ENCODE results near the gene MLC1.

MLC1 gene

GRCh38 chr22:50039669-50040443 lies 45.4 kb downstream of the MLC1 start:
- H3K9ac ChIP-seq (ENCODE audit: low read length) = no peak overlapping the region
- H3K4me1 ChIP-seq (ENCODE audit: insufficient read depth, low read length) = no peaks in the 10 kb centered on the region
- no peaks in the 10 kb centered on the region for H3K27me3 ChIP-seq (ENCODE audit: control insufficient read depth in 1 of 2, insufficient read depth in 2 of 2, low read length in 2 of 2)
- H3K36me3 ChIP-seq (ENCODE audit: insufficient read depth, low read length) = no peaks in the 10 kb centered on the region
- no peak overlapping the region for H3K4me3 ChIP-seq (ENCODE audit: low read depth in 1 of 2, low read length in 2 of 2)
- no peaks in the 10 kb centered on the region for H3K9me3 ChIP-seq (ENCODE audit: low read length)
- no peak overlapping the region for H3K27ac ChIP-seq (ENCODE audit: low read depth, low read length)

GRCh38 chr22:50035976-50036724 lies 49.1 kb downstream of the MLC1 start:
- H3K4me3 ChIP-seq (ENCODE audit: low read depth in 1 of 2, low read length in 2 of 2) = no peak overlapping the region
- H3K9ac ChIP-seq (ENCODE audit: low read length) = no peak overlapping the region
- no peak overlapping the region for H3K27ac ChIP-seq (ENCODE audit: low read depth, low read length)
- no peaks in the 10 kb centered on the region for H3K9me3 ChIP-seq (ENCODE audit: low read length)
- peaks cover 0 to 8% of the 10 kb centered on the region in 2 donors for H3K27me3 ChIP-seq (ENCODE audit: control insufficient read depth in 1 of 2, insufficient read depth in 2 of 2, low read length in 2 of 2)
- no peaks in the 10 kb centered on the region for H3K4me1 ChIP-seq (ENCODE audit: insufficient read depth, low read length)
- no peaks in the 10 kb centered on the region for H3K36me3 ChIP-seq (ENCODE audit: insufficient read depth, low read length)

- H3K9me3 ChIP-seq (ENCODE audit: low read length) = no peaks in the 10 kb centered on the region
- H3K4me3 ChIP-seq (ENCODE audit: low read depth in 1 of 2, low read length in 2 of 2) = no peak overlapping the region
- H3K27ac ChIP-seq (ENCODE audit: low read depth, low read length) = no peak overlapping the region
- peaks cover 0 to 16% of the 10 kb centered on the region in 2 donors for H3K27me3 ChIP-seq (ENCODE audit: control insufficient read depth in 1 of 2, insufficient read depth in 2 of 2, low read length in 2 of 2)
- H3K36me3 ChIP-seq (ENCODE audit: insufficient read depth, low read length) = no peaks in the 10 kb centered on the region
- no peaks in the 10 kb centered on the region for H3K4me1 ChIP-seq (ENCODE audit: insufficient read depth, low read length)
- no peak overlapping the region for H3K9ac ChIP-seq (ENCODE audit: low read length)
Measured at GRCh38 chr22:50035131-50035881, 49.9 kb downstream of the MLC1 start.

DNA sequence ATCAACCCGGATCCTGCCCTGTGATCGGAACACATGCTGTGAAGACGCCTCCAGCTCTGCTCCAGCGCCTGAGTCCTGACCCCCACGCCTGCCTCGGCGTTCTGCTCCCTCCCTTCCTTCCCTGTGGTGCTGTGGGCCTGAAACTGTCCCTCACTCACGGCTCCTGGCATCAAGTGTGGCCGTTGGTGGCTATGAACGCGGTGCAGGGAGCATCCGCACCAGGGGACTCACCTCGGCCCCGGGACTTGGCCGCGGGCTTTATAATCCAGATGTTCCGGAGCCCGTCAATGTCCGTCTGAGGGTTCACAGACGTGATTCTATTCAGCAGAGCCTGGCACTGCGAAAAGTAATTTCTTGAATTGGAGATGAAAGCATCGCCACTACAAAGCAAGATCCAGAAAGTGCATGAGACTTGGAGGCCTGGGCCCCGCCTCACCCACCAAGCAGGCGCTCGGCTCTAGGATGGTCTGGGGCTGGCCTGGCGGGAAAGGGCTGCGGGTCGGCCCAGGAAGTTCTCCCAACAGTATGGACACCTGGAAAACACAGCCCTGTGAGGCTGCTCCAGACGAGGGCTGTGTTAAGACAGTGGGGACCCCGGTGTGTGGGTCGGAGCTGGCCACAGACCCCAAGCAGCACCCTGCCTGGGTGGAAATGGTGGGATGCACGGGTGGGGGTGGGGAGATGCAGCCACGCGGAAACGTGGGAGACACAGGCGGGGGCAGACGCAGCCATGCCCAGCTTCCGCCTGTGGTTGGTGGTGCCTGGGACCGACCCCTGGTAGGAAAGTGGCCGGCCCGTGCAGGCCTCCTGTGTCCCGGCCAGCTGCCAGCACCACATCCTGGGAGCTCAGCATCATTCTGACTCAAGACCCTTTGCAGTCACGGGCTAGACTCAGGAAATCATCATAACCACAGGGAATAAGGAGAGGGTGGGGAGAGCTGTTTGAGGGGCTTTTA lies 50.8 kb downstream of the MLC1 start:
- Histone ChIP-seq H3K27me3 (ENCODE audit: control insufficient read depth in 1 of 2, insufficient read depth in 2 of 2, low read length in 2 of 2) (peaks cover 0 to 21% of the 10 kb centered on the region in 2 donors), H3K4me3 (ENCODE audit: low read depth in 1 of 2, low read length in 2 of 2) (no peak overlapping the region), H3K9me3 (ENCODE audit: low read length) (no peaks in the 10 kb centered on the region), H3K36me3 (ENCODE audit: insufficient read depth, low read length) (no peaks in the 10 kb centered on the region), H3K9ac (ENCODE audit: low read length) (no peak overlapping the region), H3K4me1 (ENCODE audit: insufficient read depth, low read length) (no peaks in the 10 kb centered on the region), H3K27ac (ENCODE audit: low read depth, low read length) (no peak overlapping the region)

DNA sequence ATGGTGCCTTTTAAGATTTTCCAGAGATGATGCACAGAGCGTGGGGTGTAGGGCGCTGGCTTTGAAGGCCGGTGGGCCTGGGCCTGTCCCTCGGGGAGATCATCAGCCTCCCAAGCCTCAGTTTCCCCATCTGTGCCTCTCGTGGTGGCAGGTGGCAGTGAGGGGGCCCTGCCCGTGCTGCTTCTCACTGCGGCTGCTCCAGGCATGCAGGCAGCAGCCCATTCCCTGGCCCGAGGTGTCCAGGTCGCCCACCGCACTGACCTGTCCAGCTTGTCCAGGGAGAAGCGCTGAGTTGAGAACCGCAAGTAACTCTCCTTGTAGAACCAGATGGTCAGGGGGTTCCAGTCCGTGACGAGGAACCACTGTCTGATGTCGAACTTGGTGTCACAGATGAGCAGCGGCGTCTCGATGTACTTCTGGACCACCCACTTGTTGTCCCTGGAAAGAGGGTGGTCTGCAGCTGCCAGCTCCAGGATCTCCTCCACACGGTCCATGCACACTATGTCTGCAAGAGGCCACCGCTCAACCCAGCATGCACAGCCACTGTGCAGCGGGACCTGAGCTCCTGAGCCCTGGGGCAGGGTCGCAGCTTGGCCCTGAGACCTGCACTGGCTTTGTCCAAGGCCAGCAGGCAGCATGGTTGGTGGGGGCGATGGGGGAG lies 52.2 kb downstream of the MLC1 start:
- no peak overlapping the region for H3K4me3 ChIP-seq (ENCODE audit: low read depth in 1 of 2, low read length in 2 of 2)
- H3K27ac ChIP-seq (ENCODE audit: low read depth, low read length) = no peak overlapping the region
- no peak overlapping the region for H3K9ac ChIP-seq (ENCODE audit: low read length)
- H3K36me3 ChIP-seq (ENCODE audit: insufficient read depth, low read length) = no peaks in the 10 kb centered on the region
- H3K9me3 ChIP-seq (ENCODE audit: low read length) = no peaks in the 10 kb centered on the region
- H3K4me1 ChIP-seq (ENCODE audit: insufficient read depth, low read length) = no peaks in the 10 kb centered on the region
- H3K27me3 ChIP-seq (ENCODE audit: control insufficient read depth in 1 of 2, insufficient read depth in 2 of 2, low read length in 2 of 2) = peaks cover 0 to 28% of the 10 kb centered on the region in 2 donors

- no peaks in the 10 kb centered on the region for H3K4me1 ChIP-seq (ENCODE audit: insufficient read depth, low read length)
- H3K27me3 ChIP-seq (ENCODE audit: control insufficient read depth in 1 of 2, insufficient read depth in 2 of 2, low read length in 2 of 2) = peaks cover 0 to 34% of the 10 kb centered on the region in 2 donors
- H3K9ac ChIP-seq (ENCODE audit: low read length) = no peak overlapping the region
- no peak overlapping the region for H3K27ac ChIP-seq (ENCODE audit: low read depth, low read length)
- H3K9me3 ChIP-seq (ENCODE audit: low read length) = no peaks in the 10 kb centered on the region
- H3K36me3 ChIP-seq (ENCODE audit: insufficient read depth, low read length) = no peaks in the 10 kb centered on the region
- H3K4me3 ChIP-seq (ENCODE audit: low read depth in 1 of 2, low read length in 2 of 2) = no peak overlapping the region
Measured at GRCh38 chr22:50032109-50032871, 52.9 kb downstream of the MLC1 start.

GRCh38 chr22:50031189-50032091 lies 53.8 kb downstream of the MLC1 start:
- H3K27me3 ChIP-seq (ENCODE audit: control insufficient read depth in 1 of 2, insufficient read depth in 2 of 2, low read length in 2 of 2) = peaks cover 0 to 34% of the 10 kb centered on the region in 2 donors
- H3K9me3 ChIP-seq (ENCODE audit: low read length) = no peaks in the 10 kb centered on the region
- no peak overlapping the region for H3K27ac ChIP-seq (ENCODE audit: low read depth, low read length)
- no peaks in the 10 kb centered on the region for H3K36me3 ChIP-seq (ENCODE audit: insufficient read depth, low read length)
- H3K4me1 ChIP-seq (ENCODE audit: insufficient read depth, low read length) = no peaks in the 10 kb centered on the region
- no peak overlapping the region for H3K4me3 ChIP-seq (ENCODE audit: low read depth in 1 of 2, low read length in 2 of 2)
- H3K9ac ChIP-seq (ENCODE audit: low read length) = no peak overlapping the region

DNA sequence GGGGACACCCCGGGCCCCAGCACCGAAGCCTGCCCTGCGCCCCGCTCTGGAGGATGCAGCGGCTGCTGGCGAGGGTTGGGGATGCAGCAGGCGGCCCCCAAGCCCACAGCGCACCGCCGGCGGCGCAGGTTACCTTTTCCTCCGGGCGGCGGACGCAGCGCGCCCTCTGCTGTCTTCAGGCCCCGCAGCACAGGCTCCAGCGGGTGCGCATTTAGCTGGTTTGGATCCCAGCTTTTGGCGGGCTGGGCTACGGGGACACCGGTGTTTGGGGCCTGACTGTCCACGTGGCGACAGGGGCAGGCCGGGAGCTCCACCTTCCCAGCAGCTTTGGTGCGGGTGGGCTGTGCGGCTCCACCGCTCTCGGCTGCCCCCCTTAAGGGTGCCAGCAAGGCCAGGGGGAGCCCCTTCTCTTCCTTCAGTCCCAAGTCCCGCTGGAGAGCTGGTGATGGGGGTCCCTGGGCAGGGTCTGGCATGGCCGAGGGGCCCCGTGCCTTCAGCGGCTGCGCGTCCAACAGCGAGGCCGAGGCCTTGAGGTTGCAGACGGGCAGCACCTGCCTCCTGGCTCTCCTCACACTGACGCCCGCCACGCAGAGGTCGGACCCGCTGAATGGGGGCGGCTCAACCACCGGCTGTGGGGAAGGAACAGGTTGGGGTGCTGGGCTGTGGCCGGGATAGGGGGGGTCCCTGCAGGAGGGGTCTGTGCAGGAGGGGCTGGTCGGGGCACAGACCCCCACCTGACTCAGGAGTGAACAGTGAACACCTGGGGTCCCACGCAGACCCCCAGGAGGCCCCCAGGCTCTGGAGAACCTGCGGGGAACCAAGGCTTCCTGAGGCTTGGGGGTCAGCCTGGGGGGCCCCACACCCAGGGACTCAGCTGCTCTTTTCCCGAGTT lies 54.7 kb downstream of the MLC1 start:
- Histone ChIP-seq H3K27ac (ENCODE audit: low read depth, low read length) (no peak overlapping the region), H3K4me1 (ENCODE audit: insufficient read depth, low read length) (no peaks in the 10 kb centered on the region), H3K27me3 (ENCODE audit: control insufficient read depth in 1 of 2, insufficient read depth in 2 of 2, low read length in 2 of 2) (peaks cover 0 to 41% of the 10 kb centered on the region in 2 donors), H3K9me3 (ENCODE audit: low read length) (no peaks in the 10 kb centered on the region), H3K36me3 (ENCODE audit: insufficient read depth, low read length) (no peaks in the 10 kb centered on the region), H3K9ac (ENCODE audit: low read length) (no peak overlapping the region), H3K4me3 (ENCODE audit: low read depth in 1 of 2, low read length in 2 of 2) (no peak overlapping the region)
